Esophagus squamous epithelium (tissue), 5 donors: ENCODE results near the gene ENDOV. TPM values are rescaled to one million over a fixed set of nuclear protein-coding genes. Genes with fewer than 3 reads are reported as not detected.

Experiments
- DNase-seq: peaks from one replicate; lab custom pipeline; 2025; lab: John Stamatoyannopoulos, UW
- H3K27ac ChIP-seq, 4 donors: fragments of 200-600 bp; sonication (generic); one replicate each; pipeline ENCODE4 v1.5.1; 2016 to 2019; ENCODE audit warnings: mild to moderate bottlenecking in 1 of 4
- H3K27me3 ChIP-seq, 4 donors: fragments of 200-600 bp; sonication (generic); 1 replicate in 3 of 4; 2 replicates in 1 of 4; pipeline versions ENCODE4 v1.5.1 to v1.6.0; 2017 to 2021; ENCODE audit warnings: antibody characterized with exemption in 1 of 4
- H3K36me3 ChIP-seq, 3 donors: fragments of 200-600 bp; sonication (generic); one replicate each; pipeline ENCODE4 v1.5.1; 2016 to 2019
- H3K4me1 ChIP-seq, 3 donors: fragments of 200-600 bp; sonication (generic); one replicate each; pipeline ENCODE4 v1.5.1; 2017 to 2019
- H3K4me3 ChIP-seq, 4 donors: fragments of 200-600 bp; sonication (generic); 1 replicate in 3 of 4; 2 replicates in 1 of 4; pipeline ENCODE4 v1.5.1; 2016 to 2019; ENCODE audit warnings: mild to moderate bottlenecking in 2 of 4, moderate library complexity in 1 of 4
- H3K9me3 ChIP-seq, 3 donors: fragments of 200-600 bp; sonication (generic); one replicate each; pipeline ENCODE4 v1.5.1; 2016 to 2019
- CTCF ChIP-seq, 6 experiments: fragments of 450-650 bp in 4 of 6; fragments of 200-600 bp in 2 of 6; sonication (generic) in 2 of 6; IDR thresholded peaks; one replicate each; pipeline ENCODE4 v1.5.1; 2016 to 2019; ENCODE audit warnings: antibody characterized with exemption in 6 of 6, mild to moderate bottlenecking in 4 of 6, moderate library complexity in 4 of 6
- POLR2A ChIP-seq, 4 donors: fragments of 450-650 bp; IDR thresholded peaks; one replicate each; pipeline ENCODE4 v1.6.1; 2017; ENCODE audit warnings: antibody characterized with exemption in 4 of 4, mild to moderate bottlenecking in 4 of 4, moderate library complexity in 3 of 4
- WGBS, 2 donors: methylation state at CpG; one replicate each; pipeline ENCODE4 v1.1.5; 2018; 5-methylcytosine and 5-hydroxymethylcytosine counted together
- intact Hi-C: fragments of 100-400 bp; cut with DNase I; formaldehyde crosslinking; loops from one replicate; pipeline ENCODE4 v1.15.0; 2022
- total RNA-seq, 4 donors: library from RNA; depleted of rRNA; stranded (reverse); fragments of >200 nt; gene quantifications; one replicate each; pipeline ENCODE4 v1.1.0, GENCODE V29; 2016
- donor health status: DM: yes; HTN: yes; CAD: no.

The ENDOV gene
- total RNA-seq, 4 donors from 2014 or later: 7.4 to 16.0 (median 14.5) TPM

- no peak overlapping the region for H3K27ac ChIP-seq
- WGBS, 2 donors: 17 to 45% methylated on average over 5 of the region's 16 CpGs
- DNase-seq: no peak
- no peaks in the 10 kb centered on the region for H3K9me3 ChIP-seq
- peaks cover 0 to 99% (median 8%) of the 10 kb centered on the region in 4 donors for H3K27me3 ChIP-seq
- TF ChIP-seq CTCF (IDR thresholded peaks at IDR 0.05) (no peak), POLR2A (IDR thresholded peaks at IDR 0.05) (no peak)
- intact Hi-C loops: no loop called here
- no peaks in the 10 kb centered on the region for H3K4me1 ChIP-seq
- no peak overlapping the region for H3K4me3 ChIP-seq
- H3K36me3 ChIP-seq: no peaks in the 10 kb centered on the region
Observed at GRCh38 chr17:80468242-80468641, 53.3 kb downstream of the ENDOV start.

GRCh38 chr17:80468781-80469493 lies 54.0 kb downstream of the ENDOV start:
- no peak for DNase-seq
- TF ChIP-seq CTCF (IDR thresholded peaks at IDR 0.05): no peak
- no peak for TF ChIP-seq POLR2A (IDR thresholded peaks at IDR 0.05)
- no peak overlapping the region for H3K4me3 ChIP-seq
- no peaks in the 10 kb centered on the region for H3K36me3 ChIP-seq
- WGBS, 2 donors: 77 to 84% methylated on average over 19 to 25 of the region's 28 CpGs
- intact Hi-C loops: no loop called here
- H3K27ac ChIP-seq: no peak overlapping the region
- H3K9me3 ChIP-seq: no peaks in the 10 kb centered on the region
- H3K4me1 ChIP-seq: peaks cover 0 to 2% (median 0%) of the 10 kb centered on the region in 3 donors
- H3K27me3 ChIP-seq: peaks cover 0 to 99% (median 9%) of the 10 kb centered on the region in 4 donors

GRCh38 chr17:80469667-80470066 lies 54.7 kb downstream of the ENDOV start:
- H3K9me3 ChIP-seq: no peaks in the 10 kb centered on the region
- no peak overlapping the region for H3K4me3 ChIP-seq
- no peak for DNase-seq
- intact Hi-C loops: no loop called here
- no peak overlapping the region for H3K27ac ChIP-seq
- peaks cover 3 to 9% (median 4%) of the 10 kb centered on the region in 3 donors for H3K4me1 ChIP-seq
- WGBS, 2 donors: 70% methylated on average over 2 of the region's 11 CpGs; no CpG with 5 or more reads in 1 of the 2 donors
- peaks cover 0 to 99% (median 16%) of the 10 kb centered on the region in 4 donors for H3K27me3 ChIP-seq
- H3K36me3 ChIP-seq: no peaks in the 10 kb centered on the region
- TF ChIP-seq POLR2A (IDR thresholded peaks at IDR 0.05) (no peak), CTCF (IDR thresholded peaks at IDR 0.05) (no peak)

GRCh38 chr17:80470603-80471002 lies 55.6 kb downstream of the ENDOV start:
- 77 to 80% methylated on average over 9 to 20 of the region's 21 CpGs for WGBS, 2 donors
- intact Hi-C loops: no loop called here
- Histone ChIP-seq H3K9me3 (no peaks in the 10 kb centered on the region), H3K4me3 (no peak overlapping the region), H3K4me1 (peaks cover 9 to 18% (median 13%) of the 10 kb centered on the region in 3 donors), H3K27ac (no peak overlapping the region), H3K36me3 (no peaks in the 10 kb centered on the region), H3K27me3 (peaks cover 6 to 99% (median 17%) of the 10 kb centered on the region in 4 donors)
- no peak for TF ChIP-seq CTCF (IDR thresholded peaks at IDR 0.05)
- no peak for TF ChIP-seq POLR2A (IDR thresholded peaks at IDR 0.05)
- no peak for DNase-seq

- Histone ChIP-seq H3K4me1 (peaks cover 12 to 31% (median 26%) of the 10 kb centered on the region in 3 donors), H3K4me3 (no peak overlapping the region), H3K36me3 (no peaks in the 10 kb centered on the region), H3K9me3 (no peaks in the 10 kb centered on the region), H3K27ac (no peak overlapping the region), H3K27me3 (peaks cover 16 to 99% (median 20%) of the 10 kb centered on the region in 4 donors)
- no peak for TF ChIP-seq POLR2A (IDR thresholded peaks at IDR 0.05)
- intact Hi-C loops: no loop called here
- WGBS, 2 donors: 70 to 88% methylated on average over 6 to 7 of the region's 8 CpGs
- DNase-seq: no peak
Observed at GRCh38 chr17:80471922-80472321, 57.0 kb downstream of the ENDOV start.
